Endothelial cell of umbilical vein (primary cell): Measurements from ENCODE around the gene OSBPL5. TPM values are rescaled to one million over a fixed set of nuclear protein-coding genes. Genes with fewer than 3 reads are reported as not detected.

Experiments used
- BruUV-seq: library from RNA; stranded (reverse); fragments of 400-500 nt; replicated peaks from 2 replicates; lab custom pipeline; 2021; lab: Mats Ljungman, UMichigan
- CTCF ChIA-PET: fragments of 300-600, 350-600 bp; sonication (Branson Sonifier 250); formaldehyde crosslinking; loops from one replicate; lab custom pipeline; 2021; ENCODE audit warnings: antibody characterized with exemption, inconsistent platforms; lab: Charles Lee
- POLR2A ChIA-PET: fragments of 300-600, 350-600 bp; sonication (Branson Sonifier 250); formaldehyde crosslinking; loops from one replicate; lab custom pipeline; 2021; ENCODE audit warnings: antibody characterized with exemption, inconsistent platforms; lab: Charles Lee
- DNase-seq: peaks from one replicate; pipeline ENCODE4 v3.0.0-alpha.2; 2011; ENCODE audit warnings: low read depth, low spot score
- FAIRE-seq: peaks from 2 replicates; lab custom pipeline; 2011; peaks lifted over from hg19 to GRCh38; lab: Jason Lieb, UNC
- H2AFZ ChIP-seq: 2 replicates; pipeline ENCODE4 v1.6.0; 2012; ENCODE audit warnings: low read depth, low read length, control low read depth, inconsistent platforms
- H3K27ac ChIP-seq: 2 replicates; pipeline ENCODE4 v1.5.1; 2011; ENCODE audit warnings: low read depth, mild to moderate bottlenecking, control low read depth, low read length, moderate library complexity; ENCODE audit not compliant: insufficient read depth
- H3K27me3 ChIP-seq, 2 experiments: 2 replicates each; pipeline versions ENCODE4 v1.6.0 to v1.6.1; 2011; ENCODE audit warnings: low read length in 2 of 2, mixed read lengths in 1 of 2; ENCODE audit not compliant: control insufficient read depth in 2 of 2, insufficient read depth in 2 of 2
- H3K36me3 ChIP-seq, 2 experiments: 2 replicates in 1 of 2; 3 replicates in 1 of 2; pipeline ENCODE4 v1.5.1; 2011; ENCODE audit warnings: low read length in 2 of 2, mild to moderate bottlenecking in 1 of 2, moderate library complexity in 1 of 2; ENCODE audit not compliant: control insufficient read depth in 2 of 2, insufficient read depth in 2 of 2; ENCODE audit errors: extremely low read depth in 1 of 2
- H3K4me1 ChIP-seq: 3 replicates; pipeline ENCODE4 v1.5.1; 2011; ENCODE audit warnings: mild to moderate bottlenecking, low read length; ENCODE audit not compliant: control insufficient read depth, insufficient read depth; ENCODE audit errors: extremely low read depth
- H3K4me2 ChIP-seq: 2 replicates; pipeline ENCODE4 v1.6.1; 2011; ENCODE audit warnings: low read length, control low read depth, mixed read lengths; ENCODE audit not compliant: insufficient read depth
- H3K4me3 ChIP-seq, 3 experiments: fragments of 200-600 bp in 1 of 3; sonication (generic), shearing (Covaris generic) in 1 of 3; replicated peaks in 1 of 3; 2 replicates each; pipeline ENCODE4 v1.5.1; 2011 to 2016; ENCODE audit warnings: control low read depth in 3 of 3, low read length in 3 of 3, mild to moderate bottlenecking in 2 of 3, inconsistent platforms in 1 of 3, low read depth in 1 of 3, moderate library complexity in 1 of 3; ENCODE audit not compliant: insufficient read depth in 1 of 3
- H3K79me2 ChIP-seq: 2 replicates; pipeline ENCODE4 v1.6.0; 2012; ENCODE audit warnings: low read length, inconsistent platforms; ENCODE audit not compliant: control insufficient read depth, insufficient read depth
- H3K9ac ChIP-seq: replicated peaks from 2 replicates; pipeline ENCODE3; 2011; ENCODE audit warnings: low read length, control low read depth; ENCODE audit not compliant: insufficient read depth; ENCODE audit errors: extremely low read depth
- H3K9me1 ChIP-seq: replicated peaks from 3 replicates; pipeline ENCODE4 v1.6.0; 2011; ENCODE audit warnings: mild to moderate bottlenecking, low read length; ENCODE audit not compliant: control insufficient read depth, insufficient read depth; ENCODE audit errors: extremely low read depth
- H3K9me3 ChIP-seq: replicated peaks from 2 replicates; pipeline ENCODE4 v1.5.1; 2012; ENCODE audit warnings: low read length, inconsistent platforms; ENCODE audit not compliant: control insufficient read depth, insufficient read depth
- H4K20me1 ChIP-seq: replicated peaks from 2 replicates; pipeline ENCODE3; 2011; ENCODE audit warnings: mild to moderate bottlenecking, low read length; ENCODE audit not compliant: control insufficient read depth, insufficient read depth; ENCODE audit errors: extremely low read depth
- FOS ChIP-seq: IDR thresholded peaks from 2 replicates; pipeline ENCODE4 v1.6.1; 2011; ENCODE audit warnings: mild to moderate bottlenecking, low read length, moderate library complexity, borderline replicate concordance; ENCODE audit not compliant: insufficient read depth
- POLR2A ChIP-seq: IDR thresholded peaks from 2 replicates; pipeline ENCODE4 v1.6.1; 2012; ENCODE audit warnings: low read depth, mild to moderate bottlenecking, control low read depth, low read length
- dilution Hi-C: fragments of 300-500 bp; cut with MboI; formaldehyde crosslinking; loops from one replicate; pipeline ENCODE4 v1.15.0; 2019; ENCODE audit warnings: low sequenced_read_pairs; ENCODE audit not compliant: extremely low pct_ligation_motif_present
- intact Hi-C: fragments of 100-400 bp; cut with micrococcal nuclease; formaldehyde crosslinking; loops from one replicate; pipeline ENCODE4 v1.10.0; 2022
- polyA plus RNA-seq, 4 experiments: library from polyadenylated mRNA; depleted of rRNA in 3 of 4; stranded (reverse) in 3 of 4; unstranded in 1 of 4; fragments of >200 nt; gene quantifications; 2 replicates each; pipeline versions ENCODE4 v1.2.1 to v1.2.3, GENCODE V29; 2011 to 2012; ENCODE audit warnings: missing spikeins in 1 of 4
- total RNA-seq: library from RNA; stranded (reverse); gene quantifications from 2 replicates; pipeline ENCODE4 v1.2.3, GENCODE V29; 2021
- TF ChIP-seq, protein P1 (sequence below), 2 donors: IDR thresholded peaks; 1 replicate in 1 of 2; 2 replicates in 1 of 2; pipeline ENCODE4 v1.5.1; 2011; ENCODE audit warnings: low read length in 2 of 2, mild to moderate bottlenecking in 2 of 2, moderate library complexity in 2 of 2, control low read depth in 1 of 2, inconsistent platforms in 1 of 2, low read depth in 1 of 2; ENCODE audit not compliant: insufficient read depth in 1 of 2; ENCODE audit errors: extremely low read depth in 1 of 2
- TF ChIP-seq, protein P2 (sequence below): IDR thresholded peaks from 2 replicates; pipeline ENCODE4 v1.6.1; 2011; ENCODE audit not compliant: insufficient read depth, insufficient read length

The OSBPL5 gene
- total and polyA plus RNA-seq, 2 donors (not counting 3 experiments of a cell fraction or from before 2014, with no cell fraction given), result 8.7 to 37.7 TPM

DNA sequence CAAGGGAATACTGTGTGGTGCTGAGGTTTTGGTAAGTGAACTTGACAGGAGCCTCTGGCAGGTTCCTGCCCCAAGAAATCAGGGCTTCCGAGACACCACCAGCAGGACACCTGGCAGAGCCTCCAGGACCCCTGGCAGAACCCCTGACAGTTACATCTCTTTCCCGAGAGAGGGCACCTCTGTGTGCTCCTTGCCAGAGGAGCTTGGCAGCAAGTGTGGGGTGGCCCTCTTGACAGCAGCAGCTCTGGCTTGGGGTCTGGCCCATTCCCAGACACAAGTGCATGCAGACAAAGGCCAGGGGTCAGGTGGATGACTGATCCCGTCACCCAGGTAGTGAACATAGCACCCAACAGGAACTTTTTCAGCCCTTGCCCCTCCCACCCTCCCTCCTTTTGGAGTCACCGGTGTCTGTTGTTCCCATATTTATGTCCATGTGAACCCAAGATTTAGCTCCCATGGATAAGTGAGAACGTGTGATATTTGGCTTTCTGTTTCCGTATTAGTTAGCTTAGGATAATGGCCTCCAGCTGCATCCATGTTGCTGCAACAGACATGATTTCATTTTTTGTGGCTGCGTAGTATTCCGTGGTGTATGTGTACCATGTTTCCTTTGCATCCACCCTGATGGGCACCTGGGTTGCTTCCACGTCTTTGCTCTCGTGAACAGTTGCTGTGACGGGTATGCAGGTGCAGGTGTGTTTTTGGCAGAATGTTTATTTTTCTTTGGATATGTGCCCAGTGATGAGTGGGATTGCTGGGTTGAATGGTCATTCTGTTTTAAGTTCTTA is 21.2 kb upstream of the OSBPL5 start:
- Histone ChIP-seq H3K79me2 (no peaks in the 10 kb centered on the region), H3K27ac (no peak overlapping the region), H3K9me3 (no peaks in the 10 kb centered on the region), H3K4me2 (no peak overlapping the region), H3K9me1 (no peaks in the 10 kb centered on the region), H3K4me3 (no peak overlapping the region), H2AFZ (no peak overlapping the region), H3K9ac (no peak overlapping the region), H3K27me3 (peaks cover 0 to 4% of the 10 kb centered on the region in 2 experiments), H4K20me1 (no peaks in the 10 kb centered on the region), H3K36me3 (no peaks in the 10 kb centered on the region), H3K4me1 (no peaks in the 10 kb centered on the region)
- ChIA-PET CTCF (interaction anchor here (1.3 kb wide), 1 partner anchor 9 kb away, joined by 3 read pairs; no protein-coding TSS in a partner anchor), POLR2A (no interaction called here)
- intact Hi-C loops (no loop called here), dilution Hi-C loops (no loop called here)
- TF ChIP-seq FOS (no peak), POLR2A (no peak)
- TF ChIP-seq, protein P1, sequence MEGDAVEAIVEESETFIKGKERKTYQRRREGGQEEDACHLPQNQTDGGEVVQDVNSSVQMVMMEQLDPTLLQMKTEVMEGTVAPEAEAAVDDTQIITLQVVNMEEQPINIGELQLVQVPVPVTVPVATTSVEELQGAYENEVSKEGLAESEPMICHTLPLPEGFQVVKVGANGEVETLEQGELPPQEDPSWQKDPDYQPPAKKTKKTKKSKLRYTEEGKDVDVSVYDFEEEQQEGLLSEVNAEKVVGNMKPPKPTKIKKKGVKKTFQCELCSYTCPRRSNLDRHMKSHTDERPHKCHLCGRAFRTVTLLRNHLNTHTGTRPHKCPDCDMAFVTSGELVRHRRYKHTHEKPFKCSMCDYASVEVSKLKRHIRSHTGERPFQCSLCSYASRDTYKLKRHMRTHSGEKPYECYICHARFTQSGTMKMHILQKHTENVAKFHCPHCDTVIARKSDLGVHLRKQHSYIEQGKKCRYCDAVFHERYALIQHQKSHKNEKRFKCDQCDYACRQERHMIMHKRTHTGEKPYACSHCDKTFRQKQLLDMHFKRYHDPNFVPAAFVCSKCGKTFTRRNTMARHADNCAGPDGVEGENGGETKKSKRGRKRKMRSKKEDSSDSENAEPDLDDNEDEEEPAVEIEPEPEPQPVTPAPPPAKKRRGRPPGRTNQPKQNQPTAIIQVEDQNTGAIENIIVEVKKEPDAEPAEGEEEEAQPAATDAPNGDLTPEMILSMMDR (IDR thresholded peaks at IDR 0.05; ENCODE audit: extremely low read depth in 1 of 2, insufficient read depth in 1 of 2, low read depth in 1 of 2, low read length in 2 of 2), result no peak
- TF ChIP-seq, protein P2, sequence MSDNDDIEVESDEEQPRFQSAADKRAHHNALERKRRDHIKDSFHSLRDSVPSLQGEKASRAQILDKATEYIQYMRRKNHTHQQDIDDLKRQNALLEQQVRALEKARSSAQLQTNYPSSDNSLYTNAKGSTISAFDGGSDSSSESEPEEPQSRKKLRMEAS, result no peak
- DNase-seq, result no peak
- FAIRE-seq, result no peak
- BruUV-seq, result no TSS peak
